HG02678 (cell line): Measurements from ENCODE around the gene TIA1.
A peak's percentile ranks its signal among the peaks of the same experiment; 100 is the strongest.
"Not testable (repeated sequence)": the region's sequence is repeated elsewhere in the genome, so short reads cannot be mapped to it uniquely, and the experiment has no call there.

ENCODE experiments used
- ATAC-seq: cut with Tn5 transposase; IDR thresholded peaks from one replicate; pipeline ENCODE4 v1.9.1; 2021; ENCODE audit warnings: mild to moderate bottlenecking, moderate library complexity; ENCODE audit not compliant: unreplicated experiment

Gene TIA1

DNA sequence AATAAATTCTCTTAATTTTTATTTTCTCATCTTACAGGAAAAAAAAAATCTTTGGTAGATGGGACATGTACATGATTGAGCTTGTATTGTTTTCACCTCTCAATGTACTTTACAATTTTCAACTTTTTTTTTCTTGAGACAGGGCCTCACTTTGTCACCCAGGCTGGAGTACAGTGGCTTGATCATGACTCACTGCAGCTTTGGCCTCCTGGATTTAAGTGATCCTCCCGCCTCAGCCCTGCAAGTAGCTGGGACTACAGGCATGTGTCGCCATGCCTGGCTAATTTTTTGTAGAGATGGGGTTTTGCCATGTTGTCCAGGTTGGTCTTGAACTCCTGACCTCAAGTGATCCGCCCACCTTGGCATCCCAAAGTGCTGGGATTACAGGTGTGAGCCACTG, 25.1 kb downstream of the TIA1 start:
- ATAC-seq, result not testable (repeated sequence)

DNA sequence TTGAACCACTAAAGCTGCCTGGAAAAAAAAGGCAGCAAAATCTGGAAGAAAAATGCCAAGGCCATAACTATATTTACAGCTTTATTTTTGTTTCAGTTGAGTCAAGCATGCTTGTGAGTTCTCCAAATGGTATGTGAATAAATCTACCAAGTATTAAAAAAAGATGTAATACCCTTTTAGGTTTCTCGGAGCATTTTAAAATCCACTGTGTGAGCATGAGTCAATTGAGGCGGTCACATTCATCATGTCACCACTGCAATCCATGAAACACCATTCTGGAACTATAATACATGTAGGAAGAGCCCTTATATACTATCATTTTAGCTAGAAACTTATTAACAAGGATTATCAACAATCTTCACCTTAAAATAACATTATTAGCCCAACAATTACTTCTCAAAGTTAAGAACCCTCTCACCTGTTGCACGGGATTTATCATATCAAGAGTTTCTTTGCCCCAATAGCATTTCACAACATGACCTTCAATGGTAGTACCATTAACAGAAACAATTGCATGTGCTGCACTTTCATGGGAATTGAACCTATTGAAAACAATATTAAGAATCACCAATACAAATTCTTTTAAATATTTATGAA, 33.4 kb downstream of the TIA1 start:
- no peak for ATAC-seq

DNA sequence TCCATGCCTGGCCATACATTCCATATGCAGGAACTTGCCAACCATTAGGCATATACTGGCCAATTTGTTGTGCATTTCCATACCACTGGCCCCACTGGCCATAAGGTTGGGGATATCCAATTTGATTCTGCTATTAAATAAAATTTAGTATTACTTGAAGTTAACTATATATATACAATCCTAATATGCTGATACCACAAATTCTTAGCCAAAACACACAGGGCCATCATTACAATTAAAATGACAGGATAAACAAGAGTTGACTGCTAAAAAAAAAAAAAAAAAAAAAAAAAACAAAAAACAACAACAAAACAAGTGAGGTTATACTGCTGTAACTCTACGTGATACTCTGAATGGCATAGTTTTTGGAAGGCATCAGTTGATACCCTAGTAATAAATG, 34.1 kb downstream of the TIA1 start:
- no peak for ATAC-seq

DNA sequence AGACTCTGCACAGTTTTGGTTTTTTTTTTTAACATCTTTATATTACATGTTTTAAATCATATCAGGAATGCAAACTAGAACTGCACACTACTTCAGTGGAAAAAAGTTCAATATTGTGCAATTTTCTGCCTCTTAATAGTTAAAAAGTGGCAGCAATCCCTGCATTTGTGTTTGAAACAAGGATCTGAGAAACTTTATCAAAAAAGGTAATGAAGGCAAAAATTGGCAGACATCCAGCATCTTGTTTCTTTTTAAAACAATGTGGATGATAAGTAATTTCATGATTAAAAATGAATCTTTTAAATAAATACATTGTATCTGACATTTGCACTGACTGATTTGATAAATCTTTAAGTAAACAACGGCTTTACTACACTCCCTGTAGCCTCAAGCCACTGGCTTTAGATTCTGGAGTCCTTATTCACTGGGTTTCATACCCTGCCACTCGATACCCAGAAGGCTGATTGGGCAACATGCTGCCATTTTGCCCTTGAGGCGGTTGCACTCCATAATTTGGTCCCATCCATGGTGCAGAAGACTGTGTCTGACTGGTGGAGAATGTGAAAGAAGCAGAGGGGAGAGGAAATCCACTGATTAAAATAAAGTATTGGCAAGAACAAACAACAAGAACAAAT, 36.0 kb downstream of the TIA1 start:
- no peak for ATAC-seq

DNA sequence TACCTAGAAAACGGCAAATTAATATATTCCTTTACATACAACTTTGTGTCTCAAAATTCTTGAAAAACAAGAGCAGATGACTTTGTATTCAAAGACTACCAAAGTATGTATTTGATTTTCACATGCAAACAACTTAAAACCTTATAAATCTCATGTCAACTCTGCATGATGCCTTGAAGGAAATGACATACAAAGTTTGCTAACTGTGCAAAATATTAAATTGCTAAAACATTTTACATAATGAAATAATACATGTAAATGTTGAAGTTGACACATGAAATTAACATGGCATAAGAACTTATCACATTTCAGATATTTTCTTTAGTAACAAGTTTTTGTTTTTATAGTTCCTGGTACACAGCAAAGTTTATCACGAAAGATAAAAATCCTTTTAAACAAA, 36.8 kb downstream of the TIA1 start:
- no peak for ATAC-seq

DNA sequence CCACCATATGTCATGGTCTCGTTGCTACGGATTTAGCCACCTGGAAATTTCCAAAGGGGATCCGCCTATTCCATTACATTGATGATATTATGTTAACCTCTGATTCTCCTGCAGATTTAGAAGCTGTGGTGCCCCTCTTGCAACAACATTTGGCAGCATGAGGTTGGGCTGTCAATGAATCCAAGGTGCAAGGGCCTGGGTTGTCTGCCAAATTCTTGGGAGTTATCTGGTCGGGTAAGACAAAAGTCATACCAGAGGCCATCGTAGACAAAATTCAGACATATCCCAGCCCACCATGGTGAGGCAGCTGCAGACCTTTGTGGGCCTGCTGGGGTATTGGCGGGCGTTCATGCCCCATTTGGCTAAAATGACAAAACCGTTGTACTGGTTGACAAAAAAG, 44.0 kb downstream of the TIA1 start:
- ATAC-seq, result no peak

DNA sequence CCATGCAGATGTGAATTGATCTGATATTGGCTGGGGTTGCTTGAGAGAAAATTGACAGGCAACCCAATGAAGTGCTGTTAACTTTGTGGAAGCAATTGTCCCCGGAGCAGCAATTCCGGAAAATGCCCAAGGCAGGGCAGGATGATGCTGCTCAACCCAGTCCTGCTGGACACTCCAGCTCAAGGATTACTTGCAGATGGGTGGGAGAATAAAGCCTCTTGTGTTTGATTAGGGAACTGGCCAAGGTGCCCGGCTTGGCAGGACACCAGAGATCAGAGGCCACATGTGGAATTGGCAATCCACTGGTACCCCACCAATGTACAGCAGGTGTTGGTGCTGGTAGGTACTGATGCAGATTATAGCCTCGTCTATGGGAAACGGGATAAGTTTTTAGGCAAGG, 45.3 kb downstream of the TIA1 start:
- ATAC-seq, result no peak

DNA sequence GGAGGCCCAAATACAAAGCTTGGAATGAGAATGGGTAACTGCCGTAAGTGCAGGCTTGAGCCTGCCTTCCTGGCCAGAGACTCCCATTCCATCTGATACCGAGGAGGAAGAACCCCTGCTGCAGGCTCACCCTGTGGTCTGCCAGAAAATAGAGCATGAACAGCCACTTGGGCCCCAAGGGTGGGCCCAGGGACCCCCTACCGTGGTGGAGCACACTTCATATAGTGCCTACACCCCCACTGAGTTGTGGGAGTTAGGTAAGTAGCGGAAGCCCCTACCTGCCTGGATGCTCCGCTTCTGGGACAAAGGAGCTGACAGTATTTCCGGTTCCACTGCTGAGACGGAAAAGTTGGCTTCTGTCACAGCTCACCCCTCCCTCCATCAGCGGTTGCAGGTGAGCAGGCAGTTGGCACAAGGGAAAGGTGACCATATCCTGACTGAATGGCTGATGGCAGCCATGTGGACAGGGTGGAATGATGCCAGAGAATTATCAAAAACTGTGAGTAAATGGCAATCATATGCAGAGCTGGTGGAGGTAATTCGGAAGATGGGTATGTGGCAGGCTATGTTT, 46.1 kb downstream of the TIA1 start:
- no peak for ATAC-seq

DNA sequence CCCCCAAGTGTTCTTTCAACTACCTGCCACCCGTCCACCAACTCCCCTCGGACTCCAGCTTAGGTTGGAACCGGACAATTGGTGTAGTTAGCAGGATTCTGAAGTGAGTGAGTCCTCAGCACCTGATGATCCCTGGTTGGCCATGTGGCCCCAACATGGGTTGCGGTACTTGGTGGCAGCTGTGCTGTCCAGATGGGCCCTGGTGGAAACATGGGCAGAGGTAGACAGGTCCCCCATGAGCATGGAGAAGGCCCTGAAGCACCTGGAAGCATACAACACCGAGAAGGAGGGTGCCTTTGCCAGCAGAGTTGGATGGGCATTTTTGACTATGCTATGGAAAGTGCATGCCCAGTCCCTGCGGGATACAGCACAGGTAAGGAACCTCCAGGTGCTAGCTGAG, 46.6 kb downstream of the TIA1 start:
- no peak for ATAC-seq

DNA sequence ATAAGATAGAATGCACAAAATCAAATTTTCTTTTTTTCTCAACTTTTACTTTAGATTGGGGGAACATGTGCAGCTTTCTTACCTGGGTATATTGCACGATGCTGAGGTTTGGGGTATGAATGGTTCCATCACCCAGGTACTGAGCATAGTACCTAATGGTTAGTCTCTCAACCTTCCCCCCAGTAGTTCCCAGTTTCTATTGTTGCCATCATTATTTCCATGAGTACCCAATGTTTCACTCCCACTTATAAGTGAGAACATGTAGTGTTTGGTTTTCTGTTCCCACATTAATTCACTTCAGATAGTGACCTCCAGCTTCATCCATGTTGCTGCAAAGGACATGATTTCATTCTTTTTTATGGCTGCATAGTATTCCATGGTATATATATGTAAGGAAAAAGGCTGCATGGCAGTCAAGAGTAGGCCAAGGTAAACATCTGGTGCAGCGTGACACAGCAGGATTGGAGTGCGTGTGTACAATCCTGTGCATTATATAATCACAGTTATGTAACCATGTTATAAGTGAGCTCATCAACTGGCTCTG, 47.1 kb downstream of the TIA1 start:
- ATAC-seq, result no peak

DNA sequence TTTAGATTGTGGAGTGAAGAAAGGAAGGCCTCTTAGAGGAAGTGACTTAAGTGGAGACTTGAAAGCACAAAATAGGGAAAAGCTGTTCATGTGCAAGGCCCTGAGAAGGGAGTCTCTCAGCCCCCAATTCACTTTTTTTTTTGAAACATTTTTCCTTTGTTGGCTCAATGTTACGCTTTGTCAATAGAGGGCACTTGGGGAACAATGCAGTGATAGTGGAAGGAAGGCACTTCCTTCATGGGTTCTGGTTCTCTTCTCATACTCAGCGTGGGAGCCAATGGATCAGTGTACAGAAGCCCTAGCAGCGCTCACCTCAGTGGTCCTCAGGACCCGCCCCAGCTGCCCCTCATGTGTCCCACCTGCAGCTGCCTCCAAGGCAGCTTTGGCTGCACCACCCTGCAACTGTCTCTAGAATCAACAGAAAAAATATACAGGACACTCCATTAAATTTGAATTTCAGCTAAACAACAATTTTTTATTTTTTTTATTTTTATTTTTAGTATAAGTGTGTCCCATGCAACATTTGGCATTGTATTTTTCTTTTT, 49.0 kb downstream of the TIA1 start:
- ATAC-seq, result no peak

DNA sequence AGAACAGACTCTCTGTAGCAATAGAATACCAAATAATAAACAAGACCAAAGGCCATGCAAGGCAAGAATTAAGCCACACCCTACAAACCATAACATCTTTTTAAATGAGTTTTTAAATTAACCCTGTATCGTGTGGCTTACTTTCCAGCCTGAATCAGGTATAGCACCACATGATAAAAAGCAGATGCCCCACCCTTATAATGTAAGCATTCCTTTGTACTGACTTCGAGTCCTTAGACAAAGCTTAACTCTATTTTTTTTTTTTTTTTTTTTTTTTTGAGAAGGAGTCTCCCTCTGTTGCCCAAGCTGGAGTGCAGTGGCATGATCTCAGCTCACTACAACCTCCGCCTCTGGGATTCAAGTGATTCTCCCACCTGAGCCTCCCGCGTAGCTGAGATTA, 55.9 kb downstream of the TIA1 start:
- ATAC-seq, result no peak

DNA sequence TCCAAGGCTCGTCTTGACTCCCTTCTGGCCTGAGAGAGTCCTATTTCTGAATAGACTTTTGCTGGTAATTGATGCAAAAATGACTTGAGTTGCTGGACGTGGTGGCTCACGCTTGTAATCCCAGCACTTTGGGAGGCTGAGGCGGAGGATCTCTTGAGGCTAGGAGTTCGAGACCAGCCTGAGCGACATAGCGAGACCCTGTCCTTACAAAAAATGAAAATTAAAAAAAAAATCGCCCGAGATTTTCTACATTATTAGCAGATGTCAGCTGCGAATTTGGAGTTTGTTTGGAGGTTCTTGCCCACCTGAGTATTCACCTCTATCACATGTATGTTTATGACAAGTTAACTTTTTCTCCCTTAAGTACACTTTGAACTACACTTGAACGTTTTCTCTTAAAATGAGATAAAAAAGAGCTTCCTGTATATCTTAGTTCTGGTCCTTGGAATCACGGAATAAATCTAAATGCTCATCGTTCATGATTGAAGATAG, 57.1 kb downstream of the TIA1 start:
- ATAC-seq, result no peak

DNA sequence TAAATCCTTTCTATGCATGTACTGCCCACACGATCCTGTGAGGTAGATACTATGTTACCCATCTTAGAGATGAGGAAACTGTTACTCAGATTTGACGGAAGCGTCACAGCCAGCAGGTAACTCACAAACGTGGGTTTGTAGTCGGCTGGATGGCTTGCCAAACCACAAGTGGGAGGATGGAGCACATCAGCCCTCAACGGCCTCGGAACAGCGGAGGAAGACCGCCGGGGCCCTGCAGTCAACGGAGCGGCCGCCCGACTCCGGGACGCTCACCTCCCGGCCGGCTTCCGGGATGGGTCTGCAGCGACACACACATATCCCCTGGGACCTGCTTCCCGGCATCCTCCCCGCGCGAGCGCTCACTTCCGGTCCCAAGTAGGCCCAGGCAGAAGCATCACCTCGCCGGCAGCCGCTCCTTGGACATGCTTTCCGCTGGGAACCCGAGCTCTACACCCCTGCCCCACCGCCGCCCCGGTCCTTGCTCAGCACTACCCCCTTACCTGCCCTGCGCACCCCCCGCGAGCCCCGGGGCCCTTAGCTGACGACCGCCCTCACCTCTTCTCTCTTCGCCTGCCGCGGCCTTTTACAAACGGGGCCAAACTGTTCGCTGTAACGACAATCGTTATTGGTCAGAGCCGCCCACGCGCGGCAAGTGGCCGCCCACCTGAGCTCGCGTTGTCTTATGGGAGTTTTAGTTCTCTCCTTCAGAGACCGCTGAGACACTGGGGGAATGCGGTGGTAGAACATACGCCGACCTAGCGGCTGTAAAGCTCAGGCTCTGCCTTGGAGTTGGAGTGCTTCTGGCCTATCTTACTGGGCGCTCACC, 57.8 kb downstream of the TIA1 start, which contains the start of gene C2orf42:
TSS of gene C2orf42 (minus strand) at position 602 of the 826 bp plus-strand sequence. CDS start 9,034 bp downstream, outside the sequence.
- ATAC-seq, result peak; percentile 86

DNA sequence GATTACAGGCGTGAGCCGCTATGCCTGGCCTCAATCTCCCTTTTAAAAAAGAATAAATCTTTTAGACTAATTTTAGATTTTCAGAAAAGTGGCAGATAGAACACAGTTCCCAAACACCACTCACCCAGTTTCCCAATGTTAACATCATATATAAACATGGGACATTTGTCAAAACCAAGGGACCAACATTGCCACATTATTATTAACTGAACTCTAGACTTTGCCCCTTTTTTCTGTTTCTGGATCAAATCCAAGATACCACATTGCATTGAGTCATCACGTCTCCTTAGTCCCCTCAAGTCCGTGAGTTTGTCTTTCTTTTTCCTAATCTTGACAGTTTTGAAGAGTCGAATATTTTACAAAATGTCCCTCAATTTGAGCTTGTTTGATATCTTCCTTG, 60.0 kb downstream of the TIA1 start:
- ATAC-seq, result no peak

DNA sequence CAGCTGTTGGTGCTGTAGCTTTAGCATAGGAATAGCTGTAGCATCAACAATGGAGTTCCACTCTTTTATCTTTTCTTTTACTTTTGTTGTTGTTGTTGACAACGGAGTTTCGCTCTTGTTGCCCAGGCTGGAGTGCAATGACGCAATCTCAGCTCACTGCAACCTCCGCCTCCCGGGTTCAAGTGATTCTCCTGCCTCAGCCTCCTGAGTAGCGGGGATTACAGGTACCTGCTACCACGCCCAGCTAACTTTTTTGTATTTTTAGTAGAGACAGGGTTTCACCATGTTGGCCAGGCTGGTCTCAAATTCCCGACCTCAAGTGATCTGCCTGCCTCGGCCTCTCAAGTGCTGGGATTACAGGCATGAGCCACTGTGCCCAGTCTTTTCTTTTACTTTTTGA, 61.3 kb downstream of the TIA1 start:
- not testable (repeated sequence) for ATAC-seq

DNA sequence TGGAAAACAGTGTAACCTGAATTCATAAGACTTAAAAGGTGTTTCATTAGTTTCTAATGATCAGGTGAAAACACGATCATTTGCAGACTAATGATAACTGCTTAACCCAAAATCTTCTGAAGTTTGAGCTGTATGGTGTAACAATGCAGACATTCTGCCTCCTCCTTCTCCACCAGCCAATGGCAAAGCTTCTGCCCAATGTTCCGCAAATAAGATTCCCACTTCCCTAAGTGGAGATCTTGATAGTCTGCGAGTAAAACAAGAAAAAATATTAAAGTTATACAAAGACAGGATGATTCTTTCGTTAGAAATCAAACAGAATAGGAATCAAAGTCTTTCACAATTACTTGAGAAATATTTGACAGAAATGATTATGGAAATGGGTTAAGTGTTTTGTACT, 65.7 kb downstream of the TIA1 start:
- no peak for ATAC-seq

DNA sequence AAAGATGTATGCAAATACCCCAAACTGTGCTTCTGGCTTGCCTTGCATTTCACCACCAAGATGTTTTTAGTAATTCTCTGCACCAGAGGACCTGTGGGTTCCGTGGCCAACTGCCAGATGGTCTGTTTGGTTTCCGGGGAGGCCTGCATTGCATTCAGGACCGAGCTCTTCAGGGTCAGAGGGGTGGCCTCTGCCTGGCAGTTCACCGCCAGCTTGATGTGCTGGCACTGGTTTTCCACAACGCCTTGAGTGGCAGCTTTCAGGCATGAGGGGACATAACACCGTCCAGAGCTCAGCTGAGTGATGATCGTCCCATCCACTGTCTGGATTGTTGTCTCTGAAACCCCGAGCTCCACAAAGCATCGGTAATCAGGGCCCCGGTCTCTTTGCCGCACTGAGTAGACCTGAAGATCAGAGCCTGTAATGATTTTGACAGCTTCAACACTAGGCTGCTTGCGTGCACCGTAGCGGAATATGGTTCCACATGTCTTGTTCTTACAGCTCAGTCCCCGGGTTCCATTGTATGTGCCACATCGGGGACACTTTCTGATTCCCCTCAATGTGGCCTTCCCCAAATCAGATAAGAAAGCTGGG, 67.0 kb downstream of the TIA1 start:
- no peak for ATAC-seq

DNA sequence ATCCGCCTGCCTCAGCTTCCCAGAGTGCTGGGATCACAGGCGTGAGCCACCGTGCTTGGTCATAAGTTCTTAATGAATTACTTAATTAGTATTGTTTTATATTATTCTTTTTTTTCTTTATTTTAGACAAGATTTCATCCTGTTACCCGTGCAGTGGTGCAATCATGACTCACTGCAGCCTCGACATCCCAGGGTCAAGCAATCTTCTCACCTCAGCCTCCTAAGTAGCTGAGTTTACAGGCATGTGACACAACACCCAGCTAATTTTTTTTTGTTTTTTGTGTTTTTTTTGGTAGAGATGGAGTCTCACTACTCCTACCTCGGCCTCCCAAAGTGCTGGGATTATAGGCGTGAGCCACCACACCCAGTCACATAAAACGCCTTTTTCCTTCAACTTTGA, 74.9 kb downstream of the TIA1 start:
- ATAC-seq, result no peak

DNA sequence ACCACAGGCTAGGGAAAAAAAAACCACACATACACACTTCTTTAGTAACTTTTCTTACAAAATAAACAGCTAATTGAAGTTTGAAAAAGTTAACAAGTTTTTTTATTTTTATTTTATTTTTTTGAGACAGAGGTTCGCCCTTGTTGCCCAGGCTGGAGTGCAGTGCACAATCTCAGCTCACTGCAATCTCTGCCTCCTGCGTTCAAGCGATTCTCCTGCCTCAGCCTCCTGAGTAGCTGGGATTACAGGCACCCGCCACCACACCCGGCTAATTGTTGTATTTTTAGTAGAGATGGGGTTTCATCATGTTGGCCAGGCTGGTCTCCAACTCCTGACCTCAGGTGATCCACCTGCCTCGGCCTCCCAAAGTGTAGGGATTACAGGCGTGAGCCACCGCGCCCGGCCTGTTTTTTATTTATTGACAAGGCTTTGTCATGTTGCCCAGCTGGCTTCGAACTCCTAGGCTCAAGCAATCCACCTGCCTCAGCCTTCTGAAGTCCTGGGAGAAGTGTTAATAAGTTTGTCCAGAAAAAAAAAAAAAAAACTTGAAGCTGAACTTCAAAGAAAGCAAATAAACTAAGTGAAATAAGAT, 78.7 kb downstream of the TIA1 start:
- not testable (repeated sequence) for ATAC-seq
